NCI-H510A (cell line): ENCODE measurements around the gene BDNF.
"Not testable (repeated sequence)": the region's sequence is repeated elsewhere in the genome, so short reads cannot be mapped to it uniquely, and the experiment has no call there.

ENCODE experiments used
- DNase-seq: peaks from one replicate; lab custom pipeline; 2025; lab: John Stamatoyannopoulos, UW

BDNF gene

GRCh38 chr11:27700351-27701301 is at the start of gene BDNF:
Gene BDNF, minus strand, starts transcription at chr11:27700455. Its CDS starts 41,891 bp downstream, at chr11:27658564.
- DNase-seq, result no peak

GRCh38 chr11:27740362-27741013 is 40.2 kb upstream of the BDNF start:
- no peak for DNase-seq

- DNase-seq, result no peak
These were observed 35.0 kb upstream of the BDNF start for GRCh38 chr11:27735281-27735680.

- DNase-seq, result not testable (repeated sequence)
These were observed 31.5 kb upstream of the BDNF start for GRCh38 chr11:27731803-27732202.

GRCh38 chr11:27726981-27727380 is 26.7 kb upstream of the BDNF start:
- DNase-seq, result no peak

- no peak for DNase-seq
These were observed 23.4 kb upstream of the BDNF start for GRCh38 chr11:27723687-27724086.

- DNase-seq, result no peak
These were observed 22.7 kb upstream of the BDNF start for GRCh38 chr11:27722953-27723344.

- no peak for DNase-seq
These were observed 22.1 kb upstream of the BDNF start for GRCh38 chr11:27722117-27722952.

- DNase-seq, result no peak
These were observed 21.2 kb upstream of the BDNF start for GRCh38 chr11:27721264-27722116.

GRCh38 chr11:27720277-27720830 is 20.1 kb upstream of the BDNF start:
- no peak for DNase-seq

- no peak for DNase-seq
These were observed 19.3 kb upstream of the BDNF start for GRCh38 chr11:27719546-27719925.

- no peak for DNase-seq
These were observed 18.7 kb upstream of the BDNF start for GRCh38 chr11:27718863-27719545.

- DNase-seq, result no peak
These were observed 18.1 kb upstream of the BDNF start for GRCh38 chr11:27718346-27718862.

- no peak for DNase-seq
These were observed 17.6 kb upstream of the BDNF start for GRCh38 chr11:27717801-27718229.

- DNase-seq, result no peak
These were observed 17.1 kb upstream of the BDNF start for GRCh38 chr11:27717377-27717776.

- no peak for DNase-seq
These were observed 16.6 kb upstream of the BDNF start for GRCh38 chr11:27716835-27717234.

- no peak for DNase-seq
These were observed 16.0 kb upstream of the BDNF start for GRCh38 chr11:27716216-27716615.

- no peak for DNase-seq
These were observed 11.5 kb upstream of the BDNF start for GRCh38 chr11:27711725-27712124.

- no peak for DNase-seq
These were observed 10.3 kb upstream of the BDNF start for GRCh38 chr11:27710536-27710935.

GRCh38 chr11:27707676-27708075 is 7.4 kb upstream of the BDNF start:
- no peak for DNase-seq
